ENCODE data around the gene PCGF5. TPM values are rescaled to one million over a fixed set of nuclear protein-coding genes. Genes with fewer than 3 reads are reported as not detected.

PCGF5 gene
- total RNA-seq, 4 donors from 2014 or later: 46.2 to 63.5 (median 49.1) TPM

- no peak for DNase-seq
- in situ Hi-C loops (cut with MboI; ENCODE audit: low sequenced_read_pairs in 4 of 4) (no loop called here), intact Hi-C loops (cut with DNase I; ENCODE audit: low total_unique reads) (no loop called here)
- ATAC-seq: peak in 1 of 2 donors; percentile 2
- Histone ChIP-seq H3K27ac (peak overlapping the region; percentile 63 to 76 (median 70)), H3K27me3 (no peaks in the 10 kb centered on the region), H3K36me3 (no peaks in the 10 kb centered on the region), H3K4me1 (peaks cover 33 to 37% of the 10 kb centered on the region in 2 donors), H3K4me3 (no peak overlapping the region), H3K9me3 (no peaks in the 10 kb centered on the region)
- TF ChIP-seq POLR2A (IDR thresholded peaks at IDR 0.05): no peak
- TF ChIP-seq, protein P1, sequence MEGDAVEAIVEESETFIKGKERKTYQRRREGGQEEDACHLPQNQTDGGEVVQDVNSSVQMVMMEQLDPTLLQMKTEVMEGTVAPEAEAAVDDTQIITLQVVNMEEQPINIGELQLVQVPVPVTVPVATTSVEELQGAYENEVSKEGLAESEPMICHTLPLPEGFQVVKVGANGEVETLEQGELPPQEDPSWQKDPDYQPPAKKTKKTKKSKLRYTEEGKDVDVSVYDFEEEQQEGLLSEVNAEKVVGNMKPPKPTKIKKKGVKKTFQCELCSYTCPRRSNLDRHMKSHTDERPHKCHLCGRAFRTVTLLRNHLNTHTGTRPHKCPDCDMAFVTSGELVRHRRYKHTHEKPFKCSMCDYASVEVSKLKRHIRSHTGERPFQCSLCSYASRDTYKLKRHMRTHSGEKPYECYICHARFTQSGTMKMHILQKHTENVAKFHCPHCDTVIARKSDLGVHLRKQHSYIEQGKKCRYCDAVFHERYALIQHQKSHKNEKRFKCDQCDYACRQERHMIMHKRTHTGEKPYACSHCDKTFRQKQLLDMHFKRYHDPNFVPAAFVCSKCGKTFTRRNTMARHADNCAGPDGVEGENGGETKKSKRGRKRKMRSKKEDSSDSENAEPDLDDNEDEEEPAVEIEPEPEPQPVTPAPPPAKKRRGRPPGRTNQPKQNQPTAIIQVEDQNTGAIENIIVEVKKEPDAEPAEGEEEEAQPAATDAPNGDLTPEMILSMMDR (IDR thresholded peaks at IDR 0.05 in 4 of 5, conservative IDR thresholded peaks at IDR 0.05 in 1 of 5): no peak
These were observed 66.1 kb downstream of the PCGF5 start for GRCh38 chr10:91286572-91286971.

- DNase-seq: peak; percentile 37 to 46
- Histone ChIP-seq H3K27me3 (no peaks in the 10 kb centered on the region), H3K27ac (peak overlapping the region; percentile 63 to 76 (median 70)), H3K36me3 (no peaks in the 10 kb centered on the region), H3K4me1 (peaks cover 33 to 37% of the 10 kb centered on the region in 2 donors), H3K9me3 (no peaks in the 10 kb centered on the region), H3K4me3 (no peak overlapping the region)
- in situ Hi-C loops (cut with MboI; ENCODE audit: low sequenced_read_pairs in 4 of 4): no loop called here
- no peak for TF ChIP-seq POLR2A (IDR thresholded peaks at IDR 0.05)
- TF ChIP-seq, protein P1 (IDR thresholded peaks at IDR 0.05 in 4 of 5, conservative IDR thresholded peaks at IDR 0.05 in 1 of 5): no peak
- ATAC-seq: peak; percentile 81 to 82
- intact Hi-C loops (cut with DNase I; ENCODE audit: low total_unique reads): no loop called here
These were observed 66.8 kb downstream of the PCGF5 start for GRCh38 chr10:91287276-91287675.

GRCh38 chr10:91287912-91288311, 67.4 kb downstream of the PCGF5 start:
- in situ Hi-C loops (cut with MboI; ENCODE audit: low sequenced_read_pairs in 4 of 4) (no loop called here), intact Hi-C loops (cut with DNase I; ENCODE audit: low total_unique reads) (no loop called here)
- ATAC-seq (peak; percentile 15 to 39), DNase-seq (peak in 1 of 2 donors; percentile 25)
- H3K4me3 ChIP-seq: no peak overlapping the region
- peak overlapping the region; percentile 63 to 76 (median 70) for H3K27ac ChIP-seq
- peaks cover 33 to 37% of the 10 kb centered on the region in 2 donors for H3K4me1 ChIP-seq
- no peaks in the 10 kb centered on the region for H3K27me3 ChIP-seq
- no peaks in the 10 kb centered on the region for H3K9me3 ChIP-seq
- TF ChIP-seq, protein P1 (IDR thresholded peaks at IDR 0.05 in 4 of 5, conservative IDR thresholded peaks at IDR 0.05 in 1 of 5): no peak
- TF ChIP-seq POLR2A (IDR thresholded peaks at IDR 0.05): no peak
- no peaks in the 10 kb centered on the region for H3K36me3 ChIP-seq

DNA sequence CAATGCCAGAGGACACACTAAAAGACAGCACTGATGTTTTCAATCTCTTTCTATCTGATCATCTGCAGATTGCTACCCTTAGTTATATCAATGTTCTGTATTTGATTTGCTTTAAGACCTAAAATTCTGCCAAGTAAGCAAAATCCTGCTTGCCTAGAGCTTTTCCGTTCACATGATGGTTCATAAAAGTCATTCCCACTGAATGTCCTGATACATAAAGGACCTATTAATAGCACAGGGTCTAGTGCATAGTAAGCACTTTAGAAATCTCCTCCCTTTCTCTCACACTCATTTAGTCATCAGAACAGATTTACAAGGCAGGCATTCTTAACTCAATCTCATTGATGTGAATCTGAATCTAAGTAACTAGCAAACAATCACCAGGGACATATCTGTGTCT, 68.8 kb downstream of the PCGF5 start:
- intact Hi-C loops (cut with DNase I; ENCODE audit: low total_unique reads): no loop called here
- Histone ChIP-seq H3K4me1 (peaks cover 33 to 37% of the 10 kb centered on the region in 2 donors), H3K4me3 (no peak overlapping the region), H3K27me3 (no peaks in the 10 kb centered on the region), H3K27ac (peak overlapping the region in 1 of 4 donors; percentile 76), H3K36me3 (no peaks in the 10 kb centered on the region), H3K9me3 (no peaks in the 10 kb centered on the region)
- in situ Hi-C loops (cut with MboI; ENCODE audit: low sequenced_read_pairs in 4 of 4): no loop called here
- ATAC-seq (no peak), DNase-seq (no peak)
- TF ChIP-seq POLR2A (IDR thresholded peaks at IDR 0.05): no peak
- TF ChIP-seq, protein P1 (IDR thresholded peaks at IDR 0.05 in 4 of 5, conservative IDR thresholded peaks at IDR 0.05 in 1 of 5): no peak

DNA sequence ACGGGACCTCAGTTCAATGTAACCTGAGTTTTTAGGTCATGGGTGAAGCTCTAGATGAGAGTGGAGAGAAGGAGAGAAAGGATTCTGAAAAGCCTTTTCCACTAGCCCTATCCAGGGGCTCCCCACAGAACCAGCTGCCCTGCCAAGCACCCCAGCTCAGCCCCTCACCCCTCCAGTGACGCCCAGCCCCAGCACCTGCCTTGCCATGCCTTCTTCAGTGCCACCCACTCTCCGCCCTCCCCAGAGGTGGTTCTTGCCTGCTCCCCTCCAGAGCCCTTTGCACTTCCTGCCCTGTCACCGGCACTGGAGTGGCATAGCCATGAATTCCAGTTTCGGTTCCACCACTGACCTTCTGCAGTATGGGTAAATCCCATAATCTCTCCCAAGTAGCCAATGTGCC, 70.1 kb downstream of the PCGF5 start:
- Histone ChIP-seq H3K36me3 (no peaks in the 10 kb centered on the region), H3K4me1 (peaks cover 33 to 37% of the 10 kb centered on the region in 2 donors), H3K9me3 (no peaks in the 10 kb centered on the region), H3K27ac (no peak overlapping the region), H3K27me3 (no peaks in the 10 kb centered on the region), H3K4me3 (no peak overlapping the region)
- DNase-seq (no peak), ATAC-seq (no peak)
- intact Hi-C loops (cut with DNase I; ENCODE audit: low total_unique reads) (no loop called here), in situ Hi-C loops (cut with MboI; ENCODE audit: low sequenced_read_pairs in 4 of 4) (no loop called here)
- TF ChIP-seq, protein P1 (IDR thresholded peaks at IDR 0.05 in 4 of 5, conservative IDR thresholded peaks at IDR 0.05 in 1 of 5): no peak
- TF ChIP-seq POLR2A (IDR thresholded peaks at IDR 0.05): no peak

All from gastrocnemius medialis (tissue), 4 donors.